HCT116 (cell line): ENCODE data around the gene CUEDC1.

Source experiments
- CTCF ChIP-seq, 3 experiments: fragments of 200-600 bp in 1 of 3; sonication (generic) in 1 of 3; IDR thresholded peaks in 2 of 3; conservative IDR thresholded peaks in 1 of 3; 2 replicates each; pipeline ENCODE4 v1.5.1; 2012 to 2017; ENCODE audit warnings: low read depth in 2 of 3, low read length in 2 of 3, antibody characterized with exemption in 1 of 3, borderline replicate concordance in 1 of 3, control low read depth in 1 of 3, mild to moderate bottlenecking in 1 of 3, mixed read lengths in 1 of 3, mixed run types in 1 of 3, moderate library complexity in 1 of 3; ENCODE audit not compliant: insufficient read depth in 1 of 3
- EGR1 ChIP-seq: IDR thresholded peaks from 2 replicates; pipeline ENCODE4 v1.6.1; 2012; ENCODE audit warnings: low read depth
- EZH2 ChIP-seq: fragments of 200-600 bp; sonication (generic); IDR thresholded peaks from 2 replicates; pipeline ENCODE4 v1.6.1; 2017; ENCODE audit warnings: antibody characterized with exemption, mixed run types
- EZH2phosphoT487 ChIP-seq: fragments of 200-600 bp; IDR thresholded peaks from 2 replicates; pipeline ENCODE4 v1.6.1; 2018; ENCODE audit warnings: antibody characterized with exemption, borderline replicate concordance
- FOSL1 ChIP-seq: IDR thresholded peaks from 2 replicates; pipeline ENCODE4 v1.6.1; 2012; ENCODE audit warnings: low read depth
- POLR2A ChIP-seq: IDR thresholded peaks from 2 replicates; pipeline ENCODE4 v1.7.0; 2011; ENCODE audit warnings: borderline replicate concordance; ENCODE audit not compliant: insufficient read depth, insufficient read length; ENCODE audit errors: extremely low read depth
- POLR2AphosphoS5 ChIP-seq: IDR thresholded peaks from 2 replicates; pipeline ENCODE4 v1.6.1; 2011; ENCODE audit warnings: mild to moderate bottlenecking, low read depth, low read length, moderate library complexity
- RAD21 ChIP-seq: IDR thresholded peaks from 2 replicates; pipeline ENCODE4 v1.6.1; 2012; ENCODE audit warnings: low read depth, mild to moderate bottlenecking
- SIN3A ChIP-seq: IDR thresholded peaks from 2 replicates; pipeline ENCODE4 v1.6.1; 2012; ENCODE audit warnings: low read depth
- TCF7L2 ChIP-seq: IDR thresholded peaks from 2 replicates; pipeline ENCODE4 v1.7.0; 2011; ENCODE audit warnings: borderline replicate concordance, inconsistent platforms; ENCODE audit not compliant: insufficient read depth, insufficient read length; ENCODE audit errors: extremely low read depth
- YY1 ChIP-seq: IDR thresholded peaks from 2 replicates; pipeline ENCODE4 v1.6.1; 2011; ENCODE audit warnings: low read length, low read depth, moderate library complexity, mild to moderate bottlenecking; ENCODE audit not compliant: insufficient replicate concordance; ENCODE audit errors: extremely low read depth
- ZFX ChIP-seq: fragments of 450-650 bp; IDR thresholded peaks from 2 replicates; pipeline ENCODE4 v1.6.1; 2017

GRCh38 chr17:57940231-57940630 lies 15.0 kb downstream of the CUEDC1 start:
- TF ChIP-seq CTCF (IDR thresholded peaks at IDR 0.05 in 2 of 3, conservative IDR thresholded peaks at IDR 0.05 in 1 of 3; ENCODE audit: borderline replicate concordance in 1 of 3, insufficient read depth in 1 of 3, low read depth in 2 of 3, low read length in 2 of 3) (no peak), POLR2AphosphoS5 (no peak), ZFX (no peak), EZH2phosphoT487 (no peak), POLR2A (no peak), FOSL1 (no peak), EGR1 (no peak), TCF7L2 (no peak), EZH2 (no peak), SIN3A (no peak), RAD21 (no peak), YY1 (no peak)
